Vagina (tissue), 2 donors: Measurements from ENCODE around the gene EIF4G1. TPM values are rescaled to one million over a fixed set of nuclear protein-coding genes. Genes with fewer than 3 reads are reported as not detected.

ENCODE experiments used
- DNase-seq, 2 donors: peaks; one replicate each; pipeline ENCODE4 v3.0.0-alpha.2; 2017; ENCODE audit errors: extremely low spot score in 2 of 2
- H3K27ac ChIP-seq: fragments of 200-600 bp; sonication (generic); one replicate; pipeline ENCODE4 v1.5.1; 2019
- H3K27me3 ChIP-seq: fragments of 200-600 bp; sonication (generic); one replicate; pipeline ENCODE4 v1.5.1; 2019
- H3K36me3 ChIP-seq, 2 donors: fragments of 200-600 bp; sonication (generic); one replicate each; pipeline ENCODE4 v1.5.1; 2017 to 2019
- H3K4me1 ChIP-seq: fragments of 200-600 bp; sonication (generic); one replicate; pipeline ENCODE4 v1.5.1; 2019
- H3K4me3 ChIP-seq, 2 donors: fragments of 200-600 bp; sonication (generic); 1 replicate in 1 of 2; 2 replicates in 1 of 2; pipeline ENCODE4 v1.5.1; 2016 to 2019
- H3K9me3 ChIP-seq: fragments of 200-600 bp; sonication (generic); one replicate; pipeline ENCODE4 v1.5.1; 2019
- CTCF ChIP-seq, 3 experiments: fragments of 450-650 bp in 2 of 3; fragments of 200-600 bp in 1 of 3; sonication (generic) in 1 of 3; IDR thresholded peaks; one replicate each; pipeline ENCODE4 v1.5.1; 2017 to 2019; ENCODE audit warnings: antibody characterized with exemption in 3 of 3, mild to moderate bottlenecking in 2 of 3, moderate library complexity in 2 of 3
- POLR2A ChIP-seq, 2 donors: fragments of 450-650 bp; IDR thresholded peaks; one replicate each; pipeline ENCODE4 v1.6.1; 2017; ENCODE audit warnings: antibody characterized with exemption in 2 of 2, mild to moderate bottlenecking in 2 of 2, moderate library complexity in 2 of 2
- POLR2AphosphoS5 ChIP-seq, 2 donors: sonication (generic); formaldehyde crosslinking; IDR thresholded peaks; one replicate each; pipeline ENCODE4 v1.9.0; 2017; ENCODE audit warnings: antibody characterized with exemption in 2 of 2, mild to moderate bottlenecking in 2 of 2, low read depth in 1 of 2; ENCODE audit not compliant: insufficient read depth in 1 of 2
- intact Hi-C: fragments of 100-400 bp; cut with DNase I; formaldehyde crosslinking; loops from one replicate; pipeline ENCODE4 v1.15.1; 2023
- total RNA-seq: library from RNA; depleted of rRNA; stranded (reverse); fragments of >200 nt; gene quantifications from one replicate; pipeline ENCODE4 v1.2.3, GENCODE V29; 2016

The EIF4G1 gene
- total RNA-seq, 1 donor from 2014 or later: 207 TPM

GRCh38 chr3:184377374-184377773 is 63.0 kb downstream of the EIF4G1 start:
- H3K36me3 ChIP-seq: no peaks in the 10 kb centered on the region
- peaks cover 47% of the 10 kb centered on the region for H3K4me1 ChIP-seq
- no peaks in the 10 kb centered on the region for H3K9me3 ChIP-seq
- H3K4me3 ChIP-seq: no peak overlapping the region
- H3K27ac ChIP-seq: peak overlapping the region; percentile 91
- TF ChIP-seq POLR2A (IDR thresholded peaks at IDR 0.05) (no peak), CTCF (IDR thresholded peaks at IDR 0.05) (no peak), POLR2AphosphoS5 (IDR thresholded peaks at IDR 0.05; ENCODE audit: insufficient read depth in 1 of 2, low read depth in 1 of 2) (no peak)
- H3K27me3 ChIP-seq: no peaks in the 10 kb centered on the region
- no peak for DNase-seq
- intact Hi-C loops: loop anchor here (10.0 kb wide), 1 partner anchor 137 kb away; no protein-coding TSS in a partner anchor

GRCh38 chr3:184377882-184378445 is 63.6 kb downstream of the EIF4G1 start, which contains the start of gene THPO:
THPO (minus strand) TSS chr3:184378207; CDS start chr3:184376259, 1,948 bp downstream.
- Histone ChIP-seq H3K4me3 (peak within 1 kb of the TSS; percentile 44 to 89), H3K36me3 (no peaks in the 10 kb centered on the region), H3K9me3 (no peaks in the 10 kb centered on the region), H3K4me1 (peaks cover 43% of the 10 kb centered on the region), H3K27me3 (no peaks in the 10 kb centered on the region), H3K27ac (peak within 1 kb of the TSS; percentile 91)
- intact Hi-C loops: loop anchor here (10.0 kb wide), 1 partner anchor 137 kb away; no protein-coding TSS in a partner anchor
- no peak for DNase-seq
- no peak for TF ChIP-seq POLR2AphosphoS5 (IDR thresholded peaks at IDR 0.05; ENCODE audit: insufficient read depth in 1 of 2, low read depth in 1 of 2)
- TF ChIP-seq CTCF (IDR thresholded peaks at IDR 0.05): no peak
- TF ChIP-seq POLR2A (IDR thresholded peaks at IDR 0.05): no peak

- Histone ChIP-seq H3K36me3 (no peaks in the 10 kb centered on the region), H3K4me3 (peak overlapping the region; percentile 44 to 89), H3K27me3 (no peaks in the 10 kb centered on the region), H3K9me3 (no peaks in the 10 kb centered on the region), H3K4me1 (peaks cover 34% of the 10 kb centered on the region), H3K27ac (peak overlapping the region; percentile 91)
- intact Hi-C loops: loop anchor here (10.0 kb wide), 1 partner anchor 136 kb away; no protein-coding TSS in a partner anchor
- TF ChIP-seq POLR2A (IDR thresholded peaks at IDR 0.05) (no peak), POLR2AphosphoS5 (IDR thresholded peaks at IDR 0.05; ENCODE audit: insufficient read depth in 1 of 2, low read depth in 1 of 2) (peak in 1 of 2 donors; percentile 9), CTCF (IDR thresholded peaks at IDR 0.05) (no peak)
- DNase-seq: no peak
These were observed 64.4 kb downstream of the EIF4G1 start for GRCh38 chr3:184378651-184379357.

GRCh38 chr3:184379358-184380184 is 65.2 kb downstream of the EIF4G1 start, which contains the start of gene CHRD:
CHRD (plus strand) TSS chr3:184380054; CDS start chr3:184380319, 265 bp downstream.
- no peaks in the 10 kb centered on the region for H3K27me3 ChIP-seq
- intact Hi-C loops: loop anchor here (10.0 kb wide), 1 partner anchor 135 kb away; no protein-coding TSS in a partner anchor
- H3K4me1 ChIP-seq: peaks cover 32% of the 10 kb centered on the region
- TF ChIP-seq POLR2AphosphoS5 (IDR thresholded peaks at IDR 0.05; ENCODE audit: insufficient read depth in 1 of 2, low read depth in 1 of 2) (peak in 1 of 2 donors; percentile 38), CTCF (IDR thresholded peaks at IDR 0.05) (no peak), POLR2A (IDR thresholded peaks at IDR 0.05) (peak in 1 of 2 donors; percentile 9)
- H3K4me3 ChIP-seq: peak within 1 kb of the TSS; percentile 44 to 89
- peak within 1 kb of the TSS; percentile 91 for H3K27ac ChIP-seq
- no peaks in the 10 kb centered on the region for H3K9me3 ChIP-seq
- no peaks in the 10 kb centered on the region for H3K36me3 ChIP-seq
- DNase-seq: no peak
